DOHH2 (cell line): ENCODE data around the gene IFNA8.
"Not testable (repeated sequence)": the region's sequence is repeated elsewhere in the genome, so short reads cannot be mapped to it uniquely, and the experiment has no call there.

ENCODE experiments used
- H3F3A ChIP-seq: fragments of 200-600 bp; sonication (generic), shearing (Covaris generic); 2 replicates; pipeline ENCODE4 v1.6.0; 2016; ENCODE audit warnings: antibody characterized with exemption, mild to moderate bottlenecking; ENCODE audit not compliant: control insufficient read depth, insufficient read depth
- H3K27ac ChIP-seq: fragments of 200-600 bp; sonication (generic); 2 replicates; pipeline ENCODE4 v1.5.1; 2014; ENCODE audit warnings: low read depth, mild to moderate bottlenecking, low read length, moderate library complexity
- H3K27me3 ChIP-seq: fragments of 200-600 bp; sonication (generic); 2 replicates; pipeline ENCODE4 v1.6.1; 2014; ENCODE audit warnings: mild to moderate bottlenecking, low read length, mixed read lengths; ENCODE audit not compliant: control insufficient read depth
- H3K36me3 ChIP-seq: fragments of 200-600 bp; sonication (generic); 2 replicates; pipeline ENCODE4 v1.6.1; 2014; ENCODE audit warnings: mild to moderate bottlenecking, low read length, moderate library complexity, mixed read lengths; ENCODE audit not compliant: control insufficient read depth
- H3K4me1 ChIP-seq: fragments of 200-600 bp; sonication (generic); 2 replicates; pipeline ENCODE4 v1.6.1; 2014; ENCODE audit warnings: mild to moderate bottlenecking, low read length, mixed read lengths; ENCODE audit not compliant: control insufficient read depth
- H3K4me2 ChIP-seq: fragments of 200-600 bp; sonication (generic); 2 replicates; pipeline ENCODE4 v1.6.0; 2014; ENCODE audit warnings: mild to moderate bottlenecking, low read length, moderate library complexity
- H3K4me3 ChIP-seq: fragments of 200-600 bp; sonication (generic); 2 replicates; pipeline ENCODE4 v1.5.1; 2014; ENCODE audit warnings: mild to moderate bottlenecking, low read length, mixed read lengths
- H3K79me2 ChIP-seq: fragments of 200-600 bp; sonication (generic); 2 replicates; pipeline ENCODE4 v1.6.1; 2014; ENCODE audit warnings: mild to moderate bottlenecking, low read length, mixed read lengths; ENCODE audit not compliant: control insufficient read depth
- H3K9me2 ChIP-seq: fragments of 200-600 bp; sonication (generic); replicated peaks from 2 replicates; pipeline ENCODE4 v1.6.1; 2014; ENCODE audit warnings: mild to moderate bottlenecking, low read length, mixed read lengths; ENCODE audit not compliant: control insufficient read depth
- H3K9me3 ChIP-seq: fragments of 200-600 bp; sonication (generic); 2 replicates; pipeline ENCODE4 v1.6.1; 2014; ENCODE audit warnings: antibody characterized with exemption, low read length, mixed read lengths; ENCODE audit not compliant: control insufficient read depth, insufficient read depth
- H4K20me1 ChIP-seq: fragments of 200-600 bp; sonication (generic); 2 replicates; pipeline ENCODE4 v1.6.0; 2014; ENCODE audit warnings: low read depth, mild to moderate bottlenecking, antibody characterized with exemption, low read length, moderate library complexity; ENCODE audit not compliant: control insufficient read depth, insufficient read depth
- CTCF ChIP-seq: fragments of 200-600 bp; sonication (generic); IDR thresholded peaks from one replicate; pipeline ENCODE4 v1.5.1; 2014; ENCODE audit warnings: antibody characterized with exemption, mild to moderate bottlenecking, low read depth, low read length; ENCODE audit not compliant: poor library complexity, severe bottlenecking
- EZH2phosphoT487 ChIP-seq: fragments of 200-600 bp; sonication (generic); IDR thresholded peaks from 2 replicates; pipeline ENCODE4 v1.6.1; 2017; ENCODE audit warnings: borderline replicate concordance, mild to moderate bottlenecking, antibody characterized with exemption, low read length, moderate library complexity, mixed read lengths

IFNA8 gene

DNA sequence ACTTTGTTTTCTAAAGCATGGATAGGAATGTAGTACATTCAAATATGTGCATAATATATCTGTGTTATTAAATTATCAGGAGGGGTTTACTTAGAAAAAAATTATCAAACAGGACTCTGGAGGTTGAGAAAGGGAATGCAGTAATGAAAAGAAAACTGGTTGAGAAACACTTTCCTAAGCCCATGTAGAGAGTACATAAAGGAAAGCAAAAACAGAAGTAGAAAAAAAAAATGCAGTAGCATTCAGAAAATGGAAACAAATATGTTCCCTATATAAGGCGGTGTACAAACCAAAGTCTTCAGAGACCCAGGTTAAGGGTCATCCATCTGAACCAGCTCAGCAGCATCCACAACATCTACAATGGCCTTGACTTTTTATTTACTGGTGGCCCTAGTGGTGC is at the start of gene IFNA8:
Gene IFNA8 (plus strand): TSS at position 301 of the 400 bp plus-strand sequence. CDS start 60 bp downstream, at position 361.
- Histone ChIP-seq H3K36me3 (no peaks in the 10 kb centered on the region), H3K9me3 (no peaks in the 10 kb centered on the region), H3K4me2 (no peak within 1 kb of the TSS), H3K79me2 (no peaks in the 10 kb centered on the region), H4K20me1 (no peaks in the 10 kb centered on the region), H3K27ac (no peak within 1 kb of the TSS), H3K27me3 (peaks cover 56% of the 10 kb centered on the region), H3K4me1 (peaks cover 13% of the 10 kb centered on the region), H3K9me2 (no peaks in the 10 kb centered on the region), H3F3A (no peaks in the 10 kb centered on the region), H3K4me3 (no peak within 1 kb of the TSS)
- TF ChIP-seq CTCF, result no peak
- no peak for TF ChIP-seq EZH2phosphoT487

DNA sequence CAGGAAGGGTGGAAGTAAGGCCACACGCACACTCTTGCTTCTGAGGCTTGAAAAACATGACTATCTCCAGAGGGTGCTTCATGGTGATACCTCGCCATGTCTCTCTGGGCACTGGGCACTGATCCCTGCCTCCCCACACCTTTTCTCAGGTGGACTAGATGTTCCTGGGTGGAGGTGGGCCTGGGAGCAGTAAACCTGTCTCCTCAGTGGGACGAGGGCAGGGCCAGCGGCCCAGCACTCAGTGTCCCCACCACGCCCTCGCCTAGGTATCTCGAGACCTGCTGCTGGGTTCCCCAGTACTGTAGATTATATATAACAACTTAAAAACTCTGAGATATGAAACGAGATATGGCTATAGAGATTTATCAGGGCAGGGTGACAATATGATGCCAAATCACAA is 46.6 kb upstream of the IFNA8 start:
- TF ChIP-seq CTCF, result no peak
- no peak for TF ChIP-seq EZH2phosphoT487
- H3K79me2 ChIP-seq, result no peaks in the 10 kb centered on the region

DNA sequence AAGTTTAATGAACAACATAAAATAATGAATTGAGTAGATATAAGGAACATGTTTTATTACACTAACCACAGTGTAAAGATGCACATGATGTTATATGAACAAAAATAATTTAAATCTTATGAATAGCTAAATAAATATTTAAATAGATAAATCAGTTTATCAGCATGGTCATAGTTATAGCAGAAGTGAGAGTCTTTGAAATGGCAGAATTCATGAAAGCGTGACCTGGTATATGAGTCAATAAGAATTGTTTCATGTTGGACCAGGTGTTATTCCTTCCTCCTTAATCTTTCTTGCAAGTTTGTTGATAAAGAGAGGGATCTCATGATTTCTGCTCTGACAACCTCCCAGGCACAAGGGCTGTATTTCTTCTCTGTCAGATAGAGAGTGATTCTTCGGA is 41.7 kb upstream of the IFNA8 start:
- H3K9me3 ChIP-seq, H3K27me3 ChIP-seq, H3K79me2 ChIP-seq, H3K27ac ChIP-seq, H3F3A ChIP-seq, H4K20me1 ChIP-seq, H3K4me2 ChIP-seq, H3K4me1 ChIP-seq, H3K4me3 ChIP-seq, H3K9me2 ChIP-seq, H3K36me3 ChIP-seq: not testable (repeated sequence)

More for the DNA sequence above, 46.6 kb upstream of the IFNA8 start:
- peaks cover 13% of the 10 kb centered on the region for H3K27me3 ChIP-seq
- H3F3A ChIP-seq, result no peaks in the 10 kb centered on the region
- no peaks in the 10 kb centered on the region for H3K4me1 ChIP-seq
- no peaks in the 10 kb centered on the region for H3K9me2 ChIP-seq
- H3K4me2 ChIP-seq, result no peak overlapping the region
- H4K20me1 ChIP-seq, result no peaks in the 10 kb centered on the region
- H3K27ac ChIP-seq, result no peak overlapping the region
- H3K4me3 ChIP-seq, result no peak overlapping the region
- H3K36me3 ChIP-seq, result no peaks in the 10 kb centered on the region
- H3K9me3 ChIP-seq, result no peaks in the 10 kb centered on the region

- TF ChIP-seq EZH2phosphoT487 (no peak), CTCF (no peak)
- H3K4me1 ChIP-seq, result no peaks in the 10 kb centered on the region
- H3K4me3 ChIP-seq, result no peak within 1 kb of the TSS
- H3K9me3 ChIP-seq, result no peaks in the 10 kb centered on the region
- no peak within 1 kb of the TSS for H3K27ac ChIP-seq
- H4K20me1 ChIP-seq, result no peaks in the 10 kb centered on the region
- no peaks in the 10 kb centered on the region for H3K36me3 ChIP-seq
- no peaks in the 10 kb centered on the region for H3K79me2 ChIP-seq
- H3F3A ChIP-seq, result no peaks in the 10 kb centered on the region
- no peak within 1 kb of the TSS for H3K4me2 ChIP-seq
- H3K9me2 ChIP-seq, result no peaks in the 10 kb centered on the region
- H3K27me3 ChIP-seq, result peaks cover 6% of the 10 kb centered on the region; the same call in 1 of the 2 replicates
These were observed 41.0 kb upstream of the IFNA8 start, which contains the start of gene IFNA13 for GRCh38 chr9:21367957-21368356. Gene IFNA13 (minus strand): TSS chr9:21368057. CDS start chr9:21368010, 47 bp downstream.

GRCh38 chr9:21371467-21371866 is 37.5 kb upstream of the IFNA8 start:
- H3F3A ChIP-seq, result not testable (repeated sequence)

More at GRCh38 chr9:21371467-21371866, 37.5 kb upstream of the IFNA8 start:
- H3K9me3 ChIP-seq, H3K27me3 ChIP-seq, H3K4me1 ChIP-seq, H3K4me3 ChIP-seq, H3K36me3 ChIP-seq, H3K27ac ChIP-seq, H3K79me2 ChIP-seq, H3K9me2 ChIP-seq, H3K4me2 ChIP-seq, H4K20me1 ChIP-seq: not testable (repeated sequence)
